K562 (cell line): ENCODE results near the gene TRIM38. TPM values are rescaled to one million over a fixed set of nuclear protein-coding genes. Genes with fewer than 3 reads are reported as not detected.

Source experiments
- CAMTA2 ChIP-seq: fragments of 250-450 bp; sonication (Bioruptor Pico); conservative IDR thresholded peaks from 2 replicates; pipeline ENCODE4 v1.5.1; 2022
- CC2D1A ChIP-seq: fragments of 450-650 bp; IDR thresholded peaks from 2 replicates; pipeline ENCODE4 v1.6.1; 2017; ENCODE audit warnings: mild to moderate bottlenecking
- CSDE1 ChIP-seq, 2 experiments: fragments of 450-650 bp; IDR thresholded peaks; 2 replicates each; pipeline ENCODE4 v1.6.1; 2016; ENCODE audit warnings: mild to moderate bottlenecking in 1 of 2
- CXXC5 ChIP-seq: fragments of 250-450 bp; sonication (Bioruptor Pico); IDR thresholded peaks from 2 replicates; pipeline ENCODE4 v1.8.0; 2022; ENCODE audit warnings: inconsistent platforms, mild to moderate bottlenecking, moderate library complexity
- HMG20B ChIP-seq: fragments of 250-450 bp; sonication (Bioruptor Pico); IDR thresholded peaks from 2 replicates; pipeline ENCODE4 v1.5.0; 2021; ENCODE audit warnings: mild to moderate bottlenecking
- KDM5B ChIP-seq: fragments of 200-600 bp; sonication (generic); IDR thresholded peaks from 2 replicates; pipeline ENCODE4 v1.6.1; 2012; ENCODE audit warnings: low read depth, mild to moderate bottlenecking, moderate library complexity, low read length, control low read depth, inconsistent platforms; ENCODE audit not compliant: insufficient replicate concordance
- MECOM ChIP-seq: fragments of 250-450 bp; sonication (Bioruptor Pico); IDR thresholded peaks from 2 replicates; pipeline ENCODE4 v1.8.0; 2022; ENCODE audit warnings: inconsistent platforms
- MEIS2 ChIP-seq: fragments of 450-650 bp; IDR thresholded peaks from 2 replicates; pipeline ENCODE4 v1.6.1; 2014; ENCODE audit warnings: mild to moderate bottlenecking; ENCODE audit not compliant: partially characterized antibody
- MTA1 ChIP-seq: fragments of 450-650 bp; IDR thresholded peaks from 2 replicates; pipeline ENCODE4 v1.6.1; 2017; ENCODE audit warnings: borderline replicate concordance
- NFIC ChIP-seq: fragments of 450-650 bp; IDR thresholded peaks from 2 replicates; pipeline ENCODE4 v1.6.1; 2017; ENCODE audit warnings: mild to moderate bottlenecking, inconsistent platforms
- NR4A1 ChIP-seq, 2 experiments: fragments of 250-450 bp in 1 of 2; fragments of 450-650 bp in 1 of 2; sonication (Bioruptor Pico) in 1 of 2; IDR thresholded peaks; 2 replicates each; pipeline versions ENCODE4 v1.4.0 to v1.6.1; 2016 to 2020; ENCODE audit warnings: mild to moderate bottlenecking in 2 of 2, missing compliant biosample characterization in 1 of 2, missing genetic modification characterization in 1 of 2, moderate library complexity in 1 of 2
- RHOXF2B ChIP-seq: fragments of 250-450 bp; sonication (Bioruptor Pico); conservative IDR thresholded peaks from 2 replicates; pipeline ENCODE4 v1.5.1; 2021
- SMARCB1 ChIP-seq: IDR thresholded peaks from 2 replicates; pipeline ENCODE4 v1.6.1; 2011; ENCODE audit warnings: improper control_type of control experiment, low read depth; ENCODE audit not compliant: insufficient read length
- ZBTB17 ChIP-seq: fragments of 450-650 bp; formaldehyde crosslinking; IDR thresholded peaks from 2 replicates; pipeline ENCODE4 v1.4.0; 2020; ENCODE audit warnings: mild to moderate bottlenecking
- ZC3H4 ChIP-seq: sonication (generic); formaldehyde crosslinking; IDR thresholded peaks from 2 replicates; pipeline ENCODE4 v1.9.0; 2021; ENCODE audit warnings: missing genetic modification reagents, borderline replicate concordance
- ZNF174 ChIP-seq: fragments of 250-450 bp; sonication (Bioruptor Pico); IDR thresholded peaks from 2 replicates; pipeline ENCODE4 v1.4.0; 2020; ENCODE audit warnings: mild to moderate bottlenecking
- ZNF584 ChIP-seq: fragments of 200-800 bp; sonication (Bioruptor generic); IDR thresholded peaks from 2 replicates; pipeline ENCODE4 v1.6.1; 2016; ENCODE audit warnings: low read depth, mild to moderate bottlenecking, missing genetic modification characterization, missing compliant biosample characterization
- ZNF76 ChIP-seq: fragments of 250-450 bp; sonication (Bioruptor Pico); IDR thresholded peaks from 2 replicates; pipeline ENCODE4 v1.4.0; 2020; ENCODE audit warnings: mild to moderate bottlenecking, moderate library complexity, borderline replicate concordance
- ZNF79 ChIP-seq: fragments of 250-450 bp; sonication (Bioruptor Pico); IDR thresholded peaks from 2 replicates; pipeline ENCODE4 v1.4.0; 2020; ENCODE audit warnings: low read depth, mild to moderate bottlenecking, moderate library complexity
- polyA plus RNA-seq, 8 experiments: library from polyadenylated mRNA; depleted of rRNA in 4 of 8; stranded (reverse) in 5 of 8; unstranded in 3 of 8; fragments of >200 nt; fragmentation: Nextera tagmentation in 2 of 8; fragmentation: Illumina TruSeq in 1 of 8; extraction: Ambion mirVana in 2 of 8; extraction: Trizol in 1 of 8; gene quantifications; 2 replicates each; pipeline versions ENCODE4 v1.2.1 to v1.2.3, GENCODE V29; 2011 to 2014; ENCODE audit warnings: inconsistent platforms in 1 of 8, missing spikeins in 1 of 8
- total RNA-seq, 7 experiments: library from RNA; depleted of rRNA in 6 of 7; stranded (reverse); fragments of >200 nt in 6 of 7; fragmentation: Illumina TruSeq in 2 of 7; extraction: Trizol in 2 of 7; gene quantifications; 2 replicates each; pipeline versions ENCODE4 v1.2.1 to v1.2.3, GENCODE V29; 2011 to 2021; ENCODE audit warnings: low replicate concordance in 1 of 7
- TF ChIP-seq, protein P1 (sequence below): fragments of 250-450 bp; sonication (Bioruptor Pico); IDR thresholded peaks from 2 replicates; pipeline ENCODE4 v1.5.0; 2020; ENCODE audit warnings: mild to moderate bottlenecking, borderline replicate concordance
- TF ChIP-seq, protein P2 (sequence below): fragments of 450-650 bp; IDR thresholded peaks from 2 replicates; pipeline ENCODE4 v1.6.1; 2017; ENCODE audit warnings: antibody characterized with exemption, mild to moderate bottlenecking

Gene TRIM38
- total and polyA plus RNA-seq, 9 of the 15 experiments (the other 6 are each of a cell fraction or from before 2014, with no cell fraction given) = 1.7 to 6.7 (median 6.3) TPM

DNA sequence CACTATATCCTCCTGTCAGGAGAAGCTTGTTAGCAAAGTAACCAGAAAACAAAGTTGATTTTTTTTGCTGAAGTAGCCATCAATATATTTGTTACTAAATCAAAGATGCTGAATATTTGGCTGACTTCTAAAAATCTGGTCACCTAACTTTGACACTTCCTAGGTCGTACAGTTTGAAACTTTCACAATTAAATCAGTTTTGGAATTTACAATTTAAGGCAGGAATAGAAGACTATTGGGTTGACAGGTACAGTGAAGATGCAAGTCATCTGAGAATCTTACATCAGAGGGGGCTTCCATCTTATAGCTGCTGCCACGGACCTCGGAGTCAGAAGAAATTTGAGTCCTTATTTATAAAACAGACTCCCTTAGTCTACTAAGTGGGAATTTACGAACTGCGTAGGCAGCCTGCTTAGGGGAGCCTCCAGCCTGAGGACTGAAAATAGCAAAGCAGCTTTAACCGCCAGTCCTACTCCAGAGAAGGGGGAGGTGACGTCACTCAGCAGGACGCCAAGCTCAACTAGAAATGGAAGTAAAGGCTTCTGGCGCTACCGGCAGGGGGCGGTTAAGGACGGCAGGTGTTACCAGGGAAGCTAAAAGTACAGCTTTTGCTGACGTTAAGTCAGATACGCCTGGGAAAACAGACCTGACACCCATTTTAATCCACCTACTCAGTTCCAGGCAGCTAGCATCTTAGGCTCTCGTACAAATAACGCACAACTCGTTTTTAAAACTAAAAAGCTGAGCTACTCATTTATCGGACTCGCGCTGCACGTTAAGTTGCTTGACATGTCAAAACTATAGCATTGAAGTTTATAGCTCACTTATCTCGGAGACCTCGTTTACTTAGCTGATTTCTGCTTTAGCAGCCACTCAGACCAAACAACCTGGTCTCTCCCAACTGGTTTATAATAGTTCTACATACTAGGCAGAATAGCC lies 63.6 kb downstream of the TRIM38 start (continued):
- TF ChIP-seq ZC3H4 (CRISPR knock-in tag) (peak; percentile 97), MTA1 (no peak), ZNF584 (CRISPR knock-in tag) (no peak), MECOM (CRISPR knock-in tag) (no peak), RHOXF2B (peak; percentile 89), HMG20B (no peak), NR4A1 (CRISPR knock-in tag; IDR thresholded peaks at IDR 0.05) (no peak), NR4A1 (tag; IDR thresholded peaks at IDR 0.05) (no peak), CXXC5 (CRISPR knock-in tag) (no peak; the same call in 1 of the 2 replicates), SMARCB1 (no peak), ZNF174 (CRISPR knock-in tag) (no peak), MEIS2 (peak; percentile 23), CSDE1 (IDR thresholded peaks at IDR 0.05) (peak in 1 of 2 experiments; percentile 46; a peak in 1 of 4 replicates), ZBTB17 (CRISPR knock-in tag) (no peak), NFIC (peak; percentile 33; the same call in 1 of the 2 replicates), CAMTA2 (0 out of 2 replicates have a peak, but pooled peaks have one; percentile 22), ZNF76 (0 out of 2 replicates have a peak, but pooled peaks have one; percentile 12), CC2D1A (no peak), KDM5B (no peak), ZNF79 (CRISPR knock-in tag) (0 out of 2 replicates have a peak, but pooled peaks have one; percentile 25)
- TF ChIP-seq, protein P1, sequence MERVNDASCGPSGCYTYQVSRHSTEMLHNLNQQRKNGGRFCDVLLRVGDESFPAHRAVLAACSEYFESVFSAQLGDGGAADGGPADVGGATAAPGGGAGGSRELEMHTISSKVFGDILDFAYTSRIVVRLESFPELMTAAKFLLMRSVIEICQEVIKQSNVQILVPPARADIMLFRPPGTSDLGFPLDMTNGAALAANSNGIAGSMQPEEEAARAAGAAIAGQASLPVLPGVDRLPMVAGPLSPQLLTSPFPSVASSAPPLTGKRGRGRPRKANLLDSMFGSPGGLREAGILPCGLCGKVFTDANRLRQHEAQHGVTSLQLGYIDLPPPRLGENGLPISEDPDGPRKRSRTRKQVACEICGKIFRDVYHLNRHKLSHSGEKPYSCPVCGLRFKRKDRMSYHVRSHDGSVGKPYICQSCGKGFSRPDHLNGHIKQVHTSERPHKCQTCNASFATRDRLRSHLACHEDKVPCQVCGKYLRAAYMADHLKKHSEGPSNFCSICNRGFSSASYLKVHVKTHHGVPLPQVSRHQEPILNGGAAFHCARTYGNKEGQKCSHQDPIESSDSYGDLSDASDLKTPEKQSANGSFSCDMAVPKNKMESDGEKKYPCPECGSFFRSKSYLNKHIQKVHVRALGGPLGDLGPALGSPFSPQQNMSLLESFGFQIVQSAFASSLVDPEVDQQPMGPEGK (CRISPR knock-in tag) = no peak; the same call in none of the 2 replicates
- TF ChIP-seq, protein P2, sequence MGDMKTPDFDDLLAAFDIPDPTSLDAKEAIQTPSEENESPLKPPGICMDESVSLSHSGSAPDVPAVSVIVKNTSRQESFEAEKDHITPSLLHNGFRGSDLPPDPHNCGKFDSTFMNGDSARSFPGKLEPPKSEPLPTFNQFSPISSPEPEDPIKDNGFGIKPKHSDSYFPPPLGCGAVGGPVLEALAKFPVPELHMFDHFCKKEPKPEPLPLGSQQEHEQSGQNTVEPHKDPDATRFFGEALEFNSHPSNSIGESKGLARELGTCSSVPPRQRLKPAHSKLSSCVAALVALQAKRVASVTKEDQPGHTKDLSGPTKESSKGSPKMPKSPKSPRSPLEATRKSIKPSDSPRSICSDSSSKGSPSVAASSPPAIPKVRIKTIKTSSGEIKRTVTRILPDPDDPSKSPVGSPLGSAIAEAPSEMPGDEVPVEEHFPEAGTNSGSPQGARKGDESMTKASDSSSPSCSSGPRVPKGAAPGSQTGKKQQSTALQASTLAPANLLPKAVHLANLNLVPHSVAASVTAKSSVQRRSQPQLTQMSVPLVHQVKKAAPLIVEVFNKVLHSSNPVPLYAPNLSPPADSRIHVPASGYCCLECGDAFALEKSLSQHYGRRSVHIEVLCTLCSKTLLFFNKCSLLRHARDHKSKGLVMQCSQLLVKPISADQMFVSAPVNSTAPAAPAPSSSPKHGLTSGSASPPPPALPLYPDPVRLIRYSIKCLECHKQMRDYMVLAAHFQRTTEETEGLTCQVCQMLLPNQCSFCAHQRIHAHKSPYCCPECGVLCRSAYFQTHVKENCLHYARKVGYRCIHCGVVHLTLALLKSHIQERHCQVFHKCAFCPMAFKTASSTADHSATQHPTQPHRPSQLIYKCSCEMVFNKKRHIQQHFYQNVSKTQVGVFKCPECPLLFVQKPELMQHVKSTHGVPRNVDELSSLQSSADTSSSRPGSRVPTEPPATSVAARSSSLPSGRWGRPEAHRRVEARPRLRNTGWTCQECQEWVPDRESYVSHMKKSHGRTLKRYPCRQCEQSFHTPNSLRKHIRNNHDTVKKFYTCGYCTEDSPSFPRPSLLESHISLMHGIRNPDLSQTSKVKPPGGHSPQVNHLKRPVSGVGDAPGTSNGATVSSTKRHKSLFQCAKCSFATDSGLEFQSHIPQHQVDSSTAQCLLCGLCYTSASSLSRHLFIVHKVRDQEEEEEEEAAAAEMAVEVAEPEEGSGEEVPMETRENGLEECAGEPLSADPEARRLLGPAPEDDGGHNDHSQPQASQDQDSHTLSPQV = peak; percentile 25; the same call in 1 of the 2 replicates
